HUES6 (cell line): Measurements from ENCODE around the gene VIM.
A peak's percentile ranks its signal among the peaks of the same experiment; 100 is the strongest.

Experiments used
- H3K27ac ChIP-seq: 2 replicates; pipeline ENCODE4 v1.7.0; 2013; ENCODE audit warnings: low read depth, mild to moderate bottlenecking, low read length, inconsistent platforms
- H3K27me3 ChIP-seq: 2 replicates; pipeline ENCODE4 v1.6.1; 2013; ENCODE audit warnings: low read length; ENCODE audit not compliant: control insufficient read depth, insufficient read depth
- H3K36me3 ChIP-seq: 2 replicates; pipeline ENCODE4 v1.6.1; 2013; ENCODE audit warnings: low read length; ENCODE audit not compliant: control insufficient read depth, insufficient read depth
- H3K4me1 ChIP-seq: 2 replicates; pipeline ENCODE4 v1.6.1; 2013; ENCODE audit warnings: low read length; ENCODE audit not compliant: control insufficient read depth, insufficient read depth
- H3K4me3 ChIP-seq: 2 replicates; pipeline ENCODE4 v1.5.1; 2013; ENCODE audit warnings: low read depth, low read length
- H3K9ac ChIP-seq: one replicate; pipeline ENCODE4 v1.6.1; 2013; ENCODE audit warnings: mild to moderate bottlenecking, low read length
- H3K9me3 ChIP-seq: 2 replicates; pipeline ENCODE4 v1.6.1; 2013; ENCODE audit warnings: low read depth, low read length; ENCODE audit not compliant: control insufficient read depth, insufficient read depth

Gene VIM

GRCh38 chr10:17209881-17210280 lies 18.2 kb upstream of the VIM start:
- Histone ChIP-seq H3K9ac (no peak overlapping the region), H3K27me3 (no peaks in the 10 kb centered on the region), H3K27ac (no peak overlapping the region), H3K9me3 (no peaks in the 10 kb centered on the region), H3K36me3 (no peaks in the 10 kb centered on the region), H3K4me1 (peaks cover 7% of the 10 kb centered on the region), H3K4me3 (no peak overlapping the region)

GRCh38 chr10:17210361-17210760 lies 17.7 kb upstream of the VIM start:
- H3K4me1 ChIP-seq, result peaks cover 12% of the 10 kb centered on the region
- no peaks in the 10 kb centered on the region for H3K9me3 ChIP-seq
- no peaks in the 10 kb centered on the region for H3K27me3 ChIP-seq
- no peak overlapping the region for H3K9ac ChIP-seq
- no peak overlapping the region for H3K27ac ChIP-seq
- no peak overlapping the region for H3K4me3 ChIP-seq
- no peaks in the 10 kb centered on the region for H3K36me3 ChIP-seq

- H3K9me3 ChIP-seq, result no peaks in the 10 kb centered on the region
- peaks cover 25% of the 10 kb centered on the region for H3K4me1 ChIP-seq
- no peaks in the 10 kb centered on the region for H3K36me3 ChIP-seq
- H3K27ac ChIP-seq, result no peak overlapping the region
- H3K4me3 ChIP-seq, result no peak overlapping the region
- no peak overlapping the region for H3K9ac ChIP-seq
- no peaks in the 10 kb centered on the region for H3K27me3 ChIP-seq
These were observed 15.2 kb upstream of the VIM start for GRCh38 chr10:17212802-17213221.

GRCh38 chr10:17213646-17214349 lies 14.2 kb upstream of the VIM start:
- Histone ChIP-seq H3K9ac (no peak overlapping the region), H3K36me3 (no peaks in the 10 kb centered on the region), H3K9me3 (no peaks in the 10 kb centered on the region), H3K4me3 (no peak overlapping the region), H3K27ac (no peak overlapping the region), H3K4me1 (peaks cover 27% of the 10 kb centered on the region), H3K27me3 (no peaks in the 10 kb centered on the region)

- no peak overlapping the region for H3K9ac ChIP-seq
- H3K36me3 ChIP-seq, result no peaks in the 10 kb centered on the region
- H3K27ac ChIP-seq, result 0 out of 2 replicates have a peak overlapping the region, but pooled peaks have one; percentile 1
- H3K4me3 ChIP-seq, result no peak overlapping the region
- H3K27me3 ChIP-seq, result no peaks in the 10 kb centered on the region
- H3K9me3 ChIP-seq, result no peaks in the 10 kb centered on the region
- H3K4me1 ChIP-seq, result peaks cover 29% of the 10 kb centered on the region
These were observed 13.5 kb upstream of the VIM start for GRCh38 chr10:17214526-17214925.

- Histone ChIP-seq H3K4me3 (no peak overlapping the region), H3K9ac (peak overlapping the region; percentile 16), H3K9me3 (no peaks in the 10 kb centered on the region), H3K36me3 (no peaks in the 10 kb centered on the region), H3K27ac (0 out of 2 replicates have a peak overlapping the region, but pooled peaks have one; percentile 1), H3K27me3 (no peaks in the 10 kb centered on the region), H3K4me1 (peaks cover 29% of the 10 kb centered on the region)
These were observed 12.9 kb upstream of the VIM start for GRCh38 chr10:17214971-17215781.

GRCh38 chr10:17215782-17216122 lies 12.3 kb upstream of the VIM start:
- no peak overlapping the region for H3K9ac ChIP-seq
- H3K27ac ChIP-seq, result no peak overlapping the region
- H3K9me3 ChIP-seq, result no peaks in the 10 kb centered on the region
- H3K36me3 ChIP-seq, result no peaks in the 10 kb centered on the region
- no peaks in the 10 kb centered on the region for H3K27me3 ChIP-seq
- H3K4me1 ChIP-seq, result peaks cover 29% of the 10 kb centered on the region
- no peak overlapping the region for H3K4me3 ChIP-seq

- H3K36me3 ChIP-seq, result no peaks in the 10 kb centered on the region
- no peaks in the 10 kb centered on the region for H3K9me3 ChIP-seq
- no peak overlapping the region for H3K4me3 ChIP-seq
- H3K27me3 ChIP-seq, result no peaks in the 10 kb centered on the region
- peaks cover 34% of the 10 kb centered on the region for H3K4me1 ChIP-seq
- no peak overlapping the region for H3K9ac ChIP-seq
- no peak overlapping the region for H3K27ac ChIP-seq
These were observed 11.7 kb upstream of the VIM start for GRCh38 chr10:17216217-17216900.

GRCh38 chr10:17216901-17217395 lies 11.1 kb upstream of the VIM start:
- Histone ChIP-seq H3K36me3 (no peaks in the 10 kb centered on the region), H3K27ac (no peak overlapping the region), H3K9me3 (no peaks in the 10 kb centered on the region), H3K4me1 (peaks cover 34% of the 10 kb centered on the region), H3K9ac (no peak overlapping the region), H3K4me3 (no peak overlapping the region), H3K27me3 (no peaks in the 10 kb centered on the region)

GRCh38 chr10:17217631-17218232 lies 10.3 kb upstream of the VIM start:
- no peaks in the 10 kb centered on the region for H3K36me3 ChIP-seq
- no peak overlapping the region for H3K9ac ChIP-seq
- no peaks in the 10 kb centered on the region for H3K27me3 ChIP-seq
- 0 out of 2 replicates have a peak overlapping the region, but pooled peaks have one; percentile 39 for H3K27ac ChIP-seq
- H3K4me3 ChIP-seq, result no peak overlapping the region
- H3K4me1 ChIP-seq, result peaks cover 34% of the 10 kb centered on the region
- H3K9me3 ChIP-seq, result no peaks in the 10 kb centered on the region
